GM18508 (cell line): ENCODE data around the gene NUF2.

Experiments used
- ATAC-seq: cut with Tn5 transposase; IDR thresholded peaks from one replicate; pipeline ENCODE4 v1.9.1; 2021; ENCODE audit warnings: moderate number of reproducible peaks; ENCODE audit not compliant: insufficient read depth, unreplicated experiment

The NUF2 gene

GRCh38 chr1:163397451-163398200 is 75.9 kb downstream of the NUF2 start:
- ATAC-seq = no peak

- ATAC-seq = no peak
Observed at GRCh38 chr1:163399001-163399400, 77.2 kb downstream of the NUF2 start.

DNA sequence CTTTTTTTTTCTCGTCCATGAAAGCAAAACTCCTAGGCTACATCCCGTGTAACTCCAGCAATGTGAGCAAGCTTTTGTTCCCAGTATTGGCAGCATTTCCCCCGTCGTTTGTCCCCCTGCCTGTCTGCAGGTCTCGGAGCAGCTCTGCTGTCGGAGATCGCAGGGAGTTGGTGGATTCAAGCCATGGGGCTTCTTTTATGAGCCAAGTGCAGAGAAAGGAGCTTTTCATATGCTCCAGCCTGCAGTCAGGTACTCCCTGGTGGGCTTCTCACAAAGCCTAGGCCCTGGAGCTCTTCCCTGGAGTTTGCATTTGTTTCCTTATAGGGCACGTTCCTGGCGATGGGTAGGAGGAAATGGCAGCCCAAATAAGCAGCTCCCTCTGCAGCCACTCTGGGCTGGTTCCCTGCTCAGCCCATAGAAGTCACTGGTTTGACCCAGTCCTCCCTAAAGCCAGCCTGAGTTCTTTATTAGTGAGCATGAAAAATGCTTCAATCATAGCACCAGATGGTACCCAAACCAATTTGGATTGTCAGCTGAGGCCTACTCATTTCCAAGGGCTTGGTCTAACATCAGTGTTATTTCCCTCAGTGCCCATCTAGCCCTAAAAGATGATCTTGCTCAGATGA is 78.3 kb downstream of the NUF2 start:
- no peak for ATAC-seq

- ATAC-seq = no peak
Observed at GRCh38 chr1:163401211-163401610, 79.5 kb downstream of the NUF2 start.
